Panc1 (cell line): Measurements from ENCODE around the gene POLN. TPM values are rescaled to one million over a fixed set of nuclear protein-coding genes. Genes with fewer than 3 reads are reported as not detected.

ENCODE experiments used
- ATAC-seq: fragments of 200-7000 bp; cut with Tn5 transposase; 2 replicates; pipeline ENCODE4 v1.9.1; 2020; ENCODE audit warnings: mild to moderate bottlenecking, moderate library complexity
- BruUV-seq: library from RNA; stranded (reverse); fragments of 400-500 nt; replicated peaks from 2 replicates; lab custom pipeline; 2021; lab: Mats Ljungman, UMichigan
- CTCF ChIA-PET: fragments of 300-600 bp; sonication (Branson Sonifier 250); formaldehyde crosslinking; loops from one replicate; lab custom pipeline; 2022; ENCODE audit warnings: antibody characterized with exemption; lab: Charles Lee
- POLR2A ChIA-PET: fragments of 300-600 bp; sonication (Branson Sonifier 250); formaldehyde crosslinking; loops from one replicate; lab custom pipeline; 2022; ENCODE audit warnings: antibody characterized with exemption; lab: Charles Lee
- DNase-seq: peaks from one replicate; pipeline ENCODE4 v3.0.0-alpha.2; 2010; ENCODE audit warnings: low read depth, low spot score
- H3K27ac ChIP-seq: 2 replicates; pipeline ENCODE4 v1.5.1; 2011; ENCODE audit warnings: mild to moderate bottlenecking, low read length, inconsistent platforms
- H3K27me3 ChIP-seq: fragments of 200-500 bp; sonication (Bioruptor generic); 2 replicates; pipeline ENCODE4 v1.6.0; 2014; ENCODE audit warnings: low read length, inconsistent platforms; ENCODE audit not compliant: control insufficient read depth, insufficient read depth
- H3K36me3 ChIP-seq: fragments of 200-500 bp; sonication (Bioruptor generic); 2 replicates; pipeline ENCODE4 v1.5.1; 2014; ENCODE audit warnings: inconsistent platforms, mild to moderate bottlenecking, low read length, moderate library complexity; ENCODE audit not compliant: control insufficient read depth, insufficient read depth
- H3K4me1 ChIP-seq: 2 replicates; pipeline ENCODE4 v1.5.1; 2011; ENCODE audit warnings: inconsistent platforms, mild to moderate bottlenecking, low read length, moderate library complexity; ENCODE audit not compliant: control insufficient read depth, insufficient read depth
- H3K4me3 ChIP-seq, 2 experiments: 2 replicates each; pipeline ENCODE4 v1.5.1; 2011 to 2012; ENCODE audit warnings: low read depth in 2 of 2, low read length in 2 of 2, mild to moderate bottlenecking in 2 of 2, inconsistent platforms in 1 of 2, moderate library complexity in 1 of 2
- H3K9me3 ChIP-seq: fragments of 200-500 bp; sonication (Bioruptor generic); 2 replicates; pipeline ENCODE4 v1.5.1; 2014; ENCODE audit warnings: low read depth, mild to moderate bottlenecking, inconsistent platforms, low read length, moderate library complexity; ENCODE audit not compliant: control insufficient read depth, insufficient read depth
- POLR2AphosphoS5 ChIP-seq: IDR thresholded peaks from 2 replicates; pipeline ENCODE4 v1.6.1; 2012; ENCODE audit warnings: mild to moderate bottlenecking, low read depth, low read length, moderate library complexity
- SIN3A ChIP-seq: IDR thresholded peaks from 2 replicates; pipeline ENCODE4 v1.6.1; 2012; ENCODE audit warnings: low read depth, mild to moderate bottlenecking, low read length, moderate library complexity, borderline replicate concordance; ENCODE audit not compliant: insufficient read depth
- TCF7L2 ChIP-seq: IDR thresholded peaks from 2 replicates; pipeline ENCODE4 v1.6.1; 2011; ENCODE audit warnings: mild to moderate bottlenecking, low read depth, low read length, inconsistent platforms
- in situ Hi-C: cut with HindIII; loops from 2 replicates; pipeline ENCODE4 v1.10.0; 2016; ENCODE audit warnings: low sequenced_read_pairs, low pct_unique_long_range_greater_than_20kb
- intact Hi-C: fragments of 100-400 bp; cut with micrococcal nuclease; formaldehyde crosslinking; loops from one replicate; pipeline ENCODE4 v1.10.0; 2022; ENCODE audit not compliant: unreplicated experiment
- total RNA-seq: library from RNA; stranded (reverse); gene quantifications from one replicate; pipeline ENCODE4 v1.2.1, GENCODE V29; 2021; ENCODE audit not compliant: unreplicated experiment
- TF ChIP-seq, protein P1 (sequence below): fragments of 450-650 bp; IDR thresholded peaks from 2 replicates; pipeline ENCODE4 v1.5.1; 2017; ENCODE audit warnings: mild to moderate bottlenecking
- TF ChIP-seq, protein P2 (sequence below), 2 experiments: IDR thresholded peaks; 2 replicates each; pipeline ENCODE4 v1.6.1; 2011 to 2012; ENCODE audit warnings: low read depth in 2 of 2, control low read depth in 1 of 2, low read length in 1 of 2, mild to moderate bottlenecking in 1 of 2, moderate library complexity in 1 of 2; ENCODE audit not compliant: insufficient read depth in 1 of 2

Gene POLN
- total RNA-seq, 1 experiment from 2014 or later = 4.3 TPM

DNA sequence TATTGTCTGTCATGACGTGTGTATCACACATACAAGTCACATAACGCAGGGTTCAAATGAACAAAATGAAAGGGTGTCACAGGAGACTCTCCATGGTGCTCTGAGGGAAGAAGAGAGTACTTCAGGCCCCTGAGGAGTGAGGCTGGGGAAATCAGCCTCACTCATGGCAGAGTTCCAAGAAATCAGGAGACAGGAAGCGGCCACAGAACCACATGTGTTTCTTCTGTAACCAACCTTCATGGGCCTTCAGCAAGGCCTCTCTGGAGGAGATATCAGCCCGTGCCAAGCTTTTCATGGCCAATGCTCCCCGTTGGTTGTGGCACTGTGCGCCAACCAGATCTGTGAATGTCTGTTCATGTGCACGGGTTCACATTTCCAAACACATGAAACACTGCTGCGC is 106.8 kb downstream of the POLN start:
- H3K27me3 ChIP-seq = no peaks in the 10 kb centered on the region
- no TSS peak for BruUV-seq
- H3K27ac ChIP-seq = no peak overlapping the region
- ATAC-seq (no peak), DNase-seq (no peak)
- no peaks in the 10 kb centered on the region for H3K4me1 ChIP-seq
- no peaks in the 10 kb centered on the region for H3K36me3 ChIP-seq
- H3K4me3 ChIP-seq = no peak overlapping the region
- CTCF ChIA-PET = no interaction called here
- intact Hi-C loops (no loop called here), in situ Hi-C loops (no loop called here)
- H3K9me3 ChIP-seq = no peaks in the 10 kb centered on the region; the same call in 1 of the 2 replicates
- POLR2A ChIA-PET = no interaction called here
- TF ChIP-seq, protein P1, sequence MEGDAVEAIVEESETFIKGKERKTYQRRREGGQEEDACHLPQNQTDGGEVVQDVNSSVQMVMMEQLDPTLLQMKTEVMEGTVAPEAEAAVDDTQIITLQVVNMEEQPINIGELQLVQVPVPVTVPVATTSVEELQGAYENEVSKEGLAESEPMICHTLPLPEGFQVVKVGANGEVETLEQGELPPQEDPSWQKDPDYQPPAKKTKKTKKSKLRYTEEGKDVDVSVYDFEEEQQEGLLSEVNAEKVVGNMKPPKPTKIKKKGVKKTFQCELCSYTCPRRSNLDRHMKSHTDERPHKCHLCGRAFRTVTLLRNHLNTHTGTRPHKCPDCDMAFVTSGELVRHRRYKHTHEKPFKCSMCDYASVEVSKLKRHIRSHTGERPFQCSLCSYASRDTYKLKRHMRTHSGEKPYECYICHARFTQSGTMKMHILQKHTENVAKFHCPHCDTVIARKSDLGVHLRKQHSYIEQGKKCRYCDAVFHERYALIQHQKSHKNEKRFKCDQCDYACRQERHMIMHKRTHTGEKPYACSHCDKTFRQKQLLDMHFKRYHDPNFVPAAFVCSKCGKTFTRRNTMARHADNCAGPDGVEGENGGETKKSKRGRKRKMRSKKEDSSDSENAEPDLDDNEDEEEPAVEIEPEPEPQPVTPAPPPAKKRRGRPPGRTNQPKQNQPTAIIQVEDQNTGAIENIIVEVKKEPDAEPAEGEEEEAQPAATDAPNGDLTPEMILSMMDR = no peak
- TF ChIP-seq POLR2AphosphoS5 = no peak
- TF ChIP-seq SIN3A = no peak
- TF ChIP-seq, protein P2, sequence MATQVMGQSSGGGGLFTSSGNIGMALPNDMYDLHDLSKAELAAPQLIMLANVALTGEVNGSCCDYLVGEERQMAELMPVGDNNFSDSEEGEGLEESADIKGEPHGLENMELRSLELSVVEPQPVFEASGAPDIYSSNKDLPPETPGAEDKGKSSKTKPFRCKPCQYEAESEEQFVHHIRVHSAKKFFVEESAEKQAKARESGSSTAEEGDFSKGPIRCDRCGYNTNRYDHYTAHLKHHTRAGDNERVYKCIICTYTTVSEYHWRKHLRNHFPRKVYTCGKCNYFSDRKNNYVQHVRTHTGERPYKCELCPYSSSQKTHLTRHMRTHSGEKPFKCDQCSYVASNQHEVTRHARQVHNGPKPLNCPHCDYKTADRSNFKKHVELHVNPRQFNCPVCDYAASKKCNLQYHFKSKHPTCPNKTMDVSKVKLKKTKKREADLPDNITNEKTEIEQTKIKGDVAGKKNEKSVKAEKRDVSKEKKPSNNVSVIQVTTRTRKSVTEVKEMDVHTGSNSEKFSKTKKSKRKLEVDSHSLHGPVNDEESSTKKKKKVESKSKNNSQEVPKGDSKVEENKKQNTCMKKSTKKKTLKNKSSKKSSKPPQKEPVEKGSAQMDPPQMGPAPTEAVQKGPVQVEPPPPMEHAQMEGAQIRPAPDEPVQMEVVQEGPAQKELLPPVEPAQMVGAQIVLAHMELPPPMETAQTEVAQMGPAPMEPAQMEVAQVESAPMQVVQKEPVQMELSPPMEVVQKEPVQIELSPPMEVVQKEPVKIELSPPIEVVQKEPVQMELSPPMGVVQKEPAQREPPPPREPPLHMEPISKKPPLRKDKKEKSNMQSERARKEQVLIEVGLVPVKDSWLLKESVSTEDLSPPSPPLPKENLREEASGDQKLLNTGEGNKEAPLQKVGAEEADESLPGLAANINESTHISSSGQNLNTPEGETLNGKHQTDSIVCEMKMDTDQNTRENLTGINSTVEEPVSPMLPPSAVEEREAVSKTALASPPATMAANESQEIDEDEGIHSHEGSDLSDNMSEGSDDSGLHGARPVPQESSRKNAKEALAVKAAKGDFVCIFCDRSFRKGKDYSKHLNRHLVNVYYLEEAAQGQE (IDR thresholded peaks at IDR 0.05; ENCODE audit: insufficient read depth in 1 of 2, low read depth in 2 of 2, low read length in 1 of 2) = no peak
- TF ChIP-seq TCF7L2 = no peak

- DNase-seq (no peak), ATAC-seq (no peak)
- TF ChIP-seq TCF7L2 = no peak
- TF ChIP-seq POLR2AphosphoS5 = no peak
- no peak for TF ChIP-seq SIN3A
- TF ChIP-seq, protein P2 (IDR thresholded peaks at IDR 0.05; ENCODE audit: insufficient read depth in 1 of 2, low read depth in 2 of 2, low read length in 1 of 2) = no peak
- TF ChIP-seq, protein P1 = no peak
- H3K27ac ChIP-seq = no peak overlapping the region
- no peaks in the 10 kb centered on the region for H3K36me3 ChIP-seq
- POLR2A ChIA-PET = no interaction called here
- intact Hi-C loops (no loop called here), in situ Hi-C loops (no loop called here)
- H3K4me3 ChIP-seq = no peak overlapping the region
- CTCF ChIA-PET = no interaction called here
- BruUV-seq = no TSS peak
- H3K4me1 ChIP-seq = no peaks in the 10 kb centered on the region
- H3K27me3 ChIP-seq = no peaks in the 10 kb centered on the region
- no peaks in the 10 kb centered on the region; the same call in 1 of the 2 replicates for H3K9me3 ChIP-seq
These were observed 109.5 kb downstream of the POLN start for GRCh38 chr4:2132438-2132837.
